Natural killer cell (primary cell): Measurements from ENCODE around the gene NUDT9. TPM values are rescaled to one million over a fixed set of nuclear protein-coding genes. Genes with fewer than 3 reads are reported as not detected.
"Not testable (repeated sequence)": the region's sequence is repeated elsewhere in the genome, so short reads cannot be mapped to it uniquely, and the experiment has no call there.

Experiments
- ATAC-seq, 3 donors: fragments of 150-1000 bp in 2 of 3; fragments of 200-7000 bp in 1 of 3; cut with Tn5 transposase; 1 replicate in 1 of 3; 2 replicates in 2 of 3; pipeline ENCODE4 v1.10.0; 2021; ENCODE audit warnings: mild to moderate bottlenecking in 2 of 3, moderate library complexity in 2 of 3
- DNase-seq, 2 donors: peaks; one replicate each; pipeline versions ENCODE4 v3.0.0 to v3.0.0-alpha.2; 2013 to 2021; ENCODE audit warnings: mixed read lengths in 1 of 2
- H3K27ac ChIP-seq: one replicate; pipeline ENCODE4 v1.5.1; 2013; ENCODE audit warnings: mild to moderate bottlenecking, low read length
- H3K27me3 ChIP-seq: one replicate; pipeline ENCODE4 v1.6.1; 2013; ENCODE audit warnings: low read length; ENCODE audit not compliant: control insufficient read depth, insufficient read depth
- H3K36me3 ChIP-seq: one replicate; pipeline ENCODE4 v1.6.1; 2013; ENCODE audit warnings: low read length; ENCODE audit not compliant: control insufficient read depth, insufficient read depth
- H3K4me1 ChIP-seq: one replicate; pipeline ENCODE4 v1.6.1; 2013; ENCODE audit warnings: low read length; ENCODE audit not compliant: control insufficient read depth, insufficient read depth
- H3K4me3 ChIP-seq: one replicate; pipeline ENCODE4 v1.5.1; 2013; ENCODE audit warnings: low read length
- H3K9me3 ChIP-seq: one replicate; pipeline ENCODE4 v1.6.1; 2013; ENCODE audit warnings: low read length; ENCODE audit not compliant: control insufficient read depth, insufficient read depth
- H3K27ac Mint-ChIP-seq, 2 donors: one replicate each; pipeline ENCODE4 v1.8.0; 2022; ENCODE audit warnings: mild to moderate bottlenecking in 2 of 2, mixed read lengths in 2 of 2, moderate library complexity in 1 of 2
- H3K27me3 Mint-ChIP-seq, 2 donors: one replicate each; pipeline ENCODE4 v1.8.0; 2022; ENCODE audit warnings: low read depth in 2 of 2, mixed read lengths in 2 of 2
- H3K36me3 Mint-ChIP-seq: one replicate; pipeline ENCODE4 v1.8.0; 2022; ENCODE audit warnings: mixed read lengths
- H3K4me1 Mint-ChIP-seq, 2 donors: one replicate each; pipeline ENCODE4 v1.8.0; 2022; ENCODE audit warnings: mixed read lengths in 2 of 2
- H3K4me3 Mint-ChIP-seq: one replicate; pipeline ENCODE4 v1.8.0; 2022; ENCODE audit warnings: mild to moderate bottlenecking, moderate library complexity, mixed read lengths
- H3K9me3 Mint-ChIP-seq, 2 donors: one replicate each; pipeline ENCODE4 v1.8.0; 2022; ENCODE audit warnings: mixed read lengths in 2 of 2
- CTCF ChIP-seq: fragments of 200-600 bp; IDR thresholded peaks from one replicate; pipeline ENCODE4 v1.8.0; 2022; ENCODE audit warnings: antibody characterized with exemption
- WGBS: methylation state at CpG from one replicate; pipeline ENCODE4 v1.1.7; 2013; ENCODE audit warnings: missing lambda C conversion rate; ENCODE audit not compliant: insufficient coverage; 5-methylcytosine and 5-hydroxymethylcytosine counted together
- intact Hi-C: fragments of 100-400 bp; cut with micrococcal nuclease; formaldehyde crosslinking; loops from one replicate; pipeline ENCODE4 v1.14.2; 2022
- total RNA-seq, 4 donors: library from RNA; stranded (reverse); fragments of 120-200 nt in 1 of 4; gene quantifications; one replicate each; pipeline versions ENCODE4 v1.2.3 to v1.2.4, GENCODE V29; 2013 to 2022

Gene NUDT9
- total RNA-seq, 3 donors from 2014 or later (not counting 1 experiment from before 2014, with no cell fraction given): 7.3 to 9.6 (median 9.5) TPM

DNA sequence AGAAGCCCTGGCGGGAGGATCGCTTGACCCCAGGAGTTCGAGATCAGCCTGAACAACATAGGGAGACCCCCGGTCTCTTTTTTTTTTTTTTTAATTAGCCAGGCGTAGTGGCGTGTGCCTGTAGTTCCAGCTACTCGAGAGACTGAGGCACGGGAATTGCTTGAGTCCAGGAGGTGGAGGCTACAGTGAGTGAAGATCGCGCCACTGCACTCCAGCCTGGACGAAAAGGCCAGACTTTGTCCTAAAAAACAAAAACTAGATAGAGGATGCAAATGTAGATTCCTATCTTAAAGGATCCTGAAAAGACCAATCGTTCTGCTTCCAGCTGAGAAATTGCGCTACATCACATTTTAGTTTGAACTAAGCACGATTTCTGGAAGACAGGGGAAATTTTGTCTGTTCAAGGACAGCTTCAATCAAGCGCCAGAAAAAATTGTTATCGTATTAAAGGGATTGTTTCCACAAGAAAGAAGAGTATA, 30.8 kb upstream of the NUDT9 start:
- Histone ChIP-seq H3K27ac (peak overlapping the region; percentile 63), H3K36me3 (no peaks in the 10 kb centered on the region), H3K27me3 (no peaks in the 10 kb centered on the region), H3K9me3 (no peaks in the 10 kb centered on the region), H3K4me1 (peaks cover 18% of the 10 kb centered on the region), H3K4me3 (peak overlapping the region; percentile 53)
- no peak for TF ChIP-seq CTCF
- WGBS: 17% methylated on average over 14 of the region's 16 CpGs
- DNase-seq (no peak), ATAC-seq (peak; percentile 5 to 17 (median 6))
- Mint-ChIP-seq H3K27me3 (no peaks in the 10 kb centered on the region), H3K9me3 (no peaks in the 10 kb centered on the region), H3K27ac (peak overlapping the region; percentile 91), H3K4me3 (peak overlapping the region; percentile 96), H3K4me1 (peaks cover 40 to 41% of the 10 kb centered on the region in 2 donors), H3K36me3 (no peaks in the 10 kb centered on the region)
- intact Hi-C loops: loop anchor here (1.0 to 5.0 kb wide), 2 partner anchors 31 to 76 kb away; partner anchors contain the start of gene NUDT9

GRCh38 chr4:87392183-87392582, 30.2 kb upstream of the NUDT9 start:
- DNase-seq (no peak), ATAC-seq (no peak)
- Mint-ChIP-seq H3K27ac (peak overlapping the region in 1 of 2 donors; percentile 91), H3K4me3 (peak overlapping the region; percentile 96), H3K27me3 (no peaks in the 10 kb centered on the region), H3K9me3 (no peaks in the 10 kb centered on the region), H3K4me1 (peaks cover 34 to 35% of the 10 kb centered on the region in 2 donors), H3K36me3 (no peaks in the 10 kb centered on the region)
- Histone ChIP-seq H3K36me3 (no peaks in the 10 kb centered on the region), H3K27ac (no peak overlapping the region), H3K27me3 (no peaks in the 10 kb centered on the region), H3K9me3 (no peaks in the 10 kb centered on the region), H3K4me3 (no peak overlapping the region), H3K4me1 (peaks cover 18% of the 10 kb centered on the region)
- WGBS: no CpG with 5 or more reads among the region's 3 CpGs
- no peak for TF ChIP-seq CTCF
- intact Hi-C loops: loop anchor here (5.0 kb wide), 1 partner anchor 75 kb away; no protein-coding TSS in a partner anchor

GRCh38 chr4:87395073-87395472, 27.3 kb upstream of the NUDT9 start:
- H3K27me3 Mint-ChIP-seq: not testable (repeated sequence)

GRCh38 chr4:87395851-87396250, 26.5 kb upstream of the NUDT9 start:
- DNase-seq, ATAC-seq, H3K9me3 Mint-ChIP-seq, H3K4me3 Mint-ChIP-seq, H3K4me1 ChIP-seq, H3K27ac Mint-ChIP-seq, intact Hi-C loops, H3K36me3 ChIP-seq, H3K9me3 ChIP-seq, H3K4me1 Mint-ChIP-seq, H3K4me3 ChIP-seq, H3K27me3 ChIP-seq, H3K36me3 Mint-ChIP-seq, H3K27me3 Mint-ChIP-seq, H3K27ac ChIP-seq: not testable (repeated sequence)
- 98% methylated on average over 20 of the region's 20 CpGs for WGBS

More at GRCh38 chr4:87395073-87395472, 27.3 kb upstream of the NUDT9 start:
- intact Hi-C loops, H3K9me3 ChIP-seq, H3K36me3 Mint-ChIP-seq, H3K4me1 ChIP-seq, H3K9me3 Mint-ChIP-seq, ATAC-seq, H3K27ac ChIP-seq, H3K36me3 ChIP-seq, H3K4me1 Mint-ChIP-seq, H3K27me3 ChIP-seq, H3K4me3 ChIP-seq: not testable (repeated sequence)
- DNase-seq: peak in 1 of 2 donors; percentile 41
- peak overlapping the region; percentile 50 for H3K4me3 Mint-ChIP-seq
- 90% methylated on average over 23 of the region's 23 CpGs for WGBS
- peak overlapping the region in 1 of 2 donors; percentile 69 for H3K27ac Mint-ChIP-seq
